GM19328 (cell line): Measurements from ENCODE around the gene NEAT1.
"Not testable (repeated sequence)": the region's sequence is repeated elsewhere in the genome, so short reads cannot be mapped to it uniquely, and the experiment has no call there.

Experiments
- ATAC-seq: cut with Tn5 transposase; IDR thresholded peaks from one replicate; pipeline ENCODE4 v1.9.1; 2021; ENCODE audit warnings: mild to moderate bottlenecking, moderate library complexity; ENCODE audit not compliant: unreplicated experiment

NEAT1 gene

GRCh38 chr11:65404638-65405339 lies 17.8 kb upstream of the NEAT1 start:
- no peak for ATAC-seq

DNA sequence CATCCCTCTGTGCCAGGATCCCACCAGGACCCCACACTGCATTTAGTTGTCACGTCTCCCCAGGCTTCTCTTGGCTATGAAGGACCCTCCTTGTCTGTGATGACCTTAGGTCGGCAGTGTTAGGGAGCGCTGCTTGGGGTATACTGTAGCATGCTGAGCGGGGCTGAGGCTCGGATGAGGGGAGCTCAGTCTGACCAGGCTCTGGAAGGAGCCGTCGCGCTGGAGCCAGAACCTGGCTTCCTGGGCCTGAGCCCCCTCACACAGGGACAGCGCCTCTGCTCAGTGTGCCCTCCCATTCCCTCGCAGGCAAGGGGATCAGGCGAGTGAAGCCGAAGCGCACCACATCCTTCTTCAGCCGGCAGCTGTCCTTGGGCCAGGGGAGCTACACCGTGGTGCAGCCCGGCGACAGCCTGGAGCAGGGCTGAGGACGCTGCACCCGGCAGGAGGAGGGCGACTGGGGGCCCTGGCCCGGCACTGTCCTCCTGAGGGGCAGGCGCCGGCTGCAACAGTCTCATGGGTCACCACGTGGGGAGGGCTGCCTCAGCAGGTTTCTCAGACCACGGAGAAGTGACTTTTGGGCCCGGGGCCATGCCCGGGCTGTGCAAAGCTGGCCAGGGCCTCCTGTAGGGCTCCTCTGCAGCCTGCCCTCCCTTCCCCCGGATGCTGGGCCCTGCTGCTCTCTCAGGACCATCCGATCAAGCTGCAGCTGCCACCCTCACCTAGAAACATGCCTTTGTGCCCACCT lies 11.5 kb upstream of the NEAT1 start:
- no peak for ATAC-seq

- no peak for ATAC-seq
Measured at GRCh38 chr11:65411681-65412070, 10.9 kb upstream of the NEAT1 start.

GRCh38 chr11:65412271-65413076 lies 10.1 kb upstream of the NEAT1 start:
- no peak for ATAC-seq

DNA sequence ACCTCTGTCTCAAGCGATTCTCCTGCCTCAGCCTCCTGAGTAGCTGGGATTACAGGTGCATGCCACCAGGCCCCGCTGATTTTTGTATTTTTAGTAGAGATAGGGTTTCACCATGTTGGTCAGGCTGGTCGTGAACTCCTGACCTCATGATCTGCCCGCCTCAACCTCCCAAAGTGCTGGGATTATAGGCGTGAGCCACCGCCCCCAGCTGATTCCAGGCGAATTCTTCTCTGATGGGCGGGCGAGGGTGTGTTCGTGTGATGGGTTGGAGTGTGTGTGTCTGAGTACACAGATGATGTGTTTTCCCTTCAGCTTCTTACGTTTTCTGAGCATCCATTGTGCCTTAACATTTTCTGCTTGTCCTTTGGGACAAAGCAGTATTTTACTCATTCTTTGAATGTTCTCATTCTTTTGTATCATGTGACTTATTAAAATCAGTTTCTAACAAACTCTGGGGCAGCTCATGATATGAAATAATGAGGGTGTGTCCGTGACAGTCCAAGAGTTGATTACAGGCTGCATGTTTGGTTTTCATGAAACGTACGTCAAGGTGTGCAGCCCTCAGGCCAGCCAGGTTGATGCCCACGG lies 9.4 kb upstream of the NEAT1 start:
- not testable (repeated sequence) for ATAC-seq

- no peak for ATAC-seq
Measured at GRCh38 chr11:65414776-65415498, 7.7 kb upstream of the NEAT1 start.

- ATAC-seq = no peak
Measured at GRCh38 chr11:65415499-65416340, 6.9 kb upstream of the NEAT1 start.

- ATAC-seq = no peak
Measured at GRCh38 chr11:65416341-65416824, 6.2 kb upstream of the NEAT1 start.

GRCh38 chr11:65416841-65417701 lies 5.5 kb upstream of the NEAT1 start:
- ATAC-seq = no peak

- no peak for ATAC-seq
Measured at GRCh38 chr11:65417702-65418430, 4.7 kb upstream of the NEAT1 start.

GRCh38 chr11:65418431-65418680 lies 4.2 kb upstream of the NEAT1 start:
- no peak for ATAC-seq

GRCh38 chr11:65418681-65419459 lies 3.7 kb upstream of the NEAT1 start:
- peak; percentile 42 for ATAC-seq

DNA sequence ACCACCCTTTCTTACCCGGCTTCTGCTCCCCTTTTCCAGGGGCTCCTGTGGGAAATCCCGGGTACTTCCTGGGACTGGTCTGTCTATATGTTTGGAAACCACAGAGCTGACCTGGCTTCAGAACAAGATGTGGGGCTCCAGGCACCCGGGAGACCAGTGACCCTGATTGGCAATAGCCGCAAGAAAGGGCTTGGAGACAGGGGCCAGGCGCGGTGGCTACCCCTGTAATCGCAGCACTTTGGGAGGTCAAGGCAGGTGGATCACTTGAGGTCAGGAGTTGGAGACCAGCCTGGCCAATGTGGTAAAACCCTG lies 3.2 kb upstream of the NEAT1 start:
- no peak for ATAC-seq

DNA sequence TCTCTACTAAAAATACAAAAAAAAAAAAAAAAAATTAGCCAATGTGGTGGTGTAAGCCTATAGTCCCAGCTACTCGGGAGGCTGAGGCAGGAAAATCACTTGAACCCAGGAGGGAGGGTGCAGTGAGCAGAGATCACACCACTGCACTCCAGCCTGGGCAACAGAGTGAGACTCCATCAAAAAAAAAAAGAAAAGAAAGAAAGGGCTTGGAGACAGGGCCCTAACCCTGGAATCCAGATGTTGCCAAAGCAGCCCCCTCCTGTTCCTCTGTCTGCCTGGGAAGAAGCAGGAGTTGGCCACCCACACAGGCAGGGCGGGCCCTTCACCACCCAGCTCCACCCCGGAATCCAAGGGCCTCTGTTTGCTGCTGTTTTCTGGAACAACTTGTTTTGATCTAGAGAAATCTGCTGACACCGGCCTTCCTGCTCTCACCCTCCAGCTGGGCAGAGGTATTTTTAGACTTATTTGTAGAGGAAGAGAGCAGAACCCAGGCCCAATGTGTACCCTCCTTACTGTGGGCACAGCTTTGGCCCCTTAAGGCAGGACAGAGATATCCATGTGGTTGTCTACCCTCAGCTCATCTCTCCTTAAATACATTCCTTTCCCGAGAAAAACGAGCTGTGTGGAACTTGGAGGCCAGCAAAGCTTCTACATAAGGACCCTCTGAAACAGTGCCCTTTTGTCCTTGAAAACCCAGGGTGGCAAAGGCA lies 2.7 kb upstream of the NEAT1 start:
- ATAC-seq = no peak

GRCh38 chr11:65420506-65420905 lies 2.1 kb upstream of the NEAT1 start:
- no peak for ATAC-seq

DNA sequence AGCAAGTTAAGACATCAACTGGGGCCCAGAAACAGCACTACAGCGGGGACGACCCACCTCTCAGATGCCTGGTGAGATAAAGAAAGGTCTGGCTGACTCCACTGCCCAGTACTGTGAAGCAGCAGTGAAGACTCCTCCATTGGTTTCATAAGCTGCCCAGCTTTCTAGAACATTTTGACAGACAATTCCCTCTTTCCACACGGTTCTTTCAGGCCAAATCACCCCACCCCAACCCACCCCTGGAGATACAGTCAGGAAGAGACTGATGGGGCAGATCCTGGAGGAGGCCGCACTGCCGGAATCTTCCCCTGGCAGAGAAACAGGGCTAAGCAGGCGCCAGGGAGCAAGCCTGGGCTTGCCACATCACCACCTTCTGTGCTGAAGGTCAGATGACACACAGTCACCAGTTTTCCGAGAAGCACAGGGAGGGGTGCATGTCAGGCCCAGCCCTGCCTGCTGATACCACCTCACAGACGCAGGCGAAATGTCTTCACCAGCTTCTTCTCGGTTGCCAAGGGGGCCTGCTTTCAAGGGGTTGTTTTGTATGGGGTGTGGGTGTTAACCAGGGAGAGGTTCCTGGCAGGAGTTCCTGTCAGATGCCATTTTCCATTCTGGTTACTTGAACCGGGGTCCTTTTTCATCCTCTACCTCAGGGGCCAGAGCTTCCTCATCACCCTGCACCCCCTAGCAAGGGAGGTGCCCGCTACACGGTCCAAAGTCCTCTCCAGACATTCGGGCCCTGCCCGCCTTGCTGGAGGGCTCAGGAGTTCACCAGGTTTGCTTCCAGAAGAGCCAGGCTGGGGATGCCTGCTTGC lies 1.4 kb upstream of the NEAT1 start:
- ATAC-seq = no peak
